HEK293 (cell line): ENCODE measurements around the gene ADAMTS12.

ENCODE experiments used
- CTCF ChIA-PET: fragments of 350-600 bp; formaldehyde crosslinking; extraction: SDS; loops from one replicate; lab custom pipeline; 2021; ENCODE audit warnings: antibody characterized with exemption; lab: Yijun Ruan, JAX
- POLR2A ChIA-PET: fragments of 300-600 bp; formaldehyde crosslinking; extraction: SDS; loops from one replicate; lab custom pipeline; 2020; ENCODE audit warnings: antibody characterized with exemption, inconsistent platforms; lab: Yijun Ruan, JAX
- H3K27ac ChIP-seq: fragments of 200-500 bp; sonication (Bioruptor generic); 2 replicates; pipeline ENCODE4 v1.5.1; 2014; ENCODE audit warnings: low read depth, low read length, control low read depth, inconsistent platforms; ENCODE audit errors: extremely low read depth
- H3K36me3 ChIP-seq, 2 experiments: fragments of 200-500 bp in 1 of 2; sonication (Bioruptor generic) in 1 of 2; 1 replicate in 1 of 2; 2 replicates in 1 of 2; pipeline ENCODE4 v1.5.1; 2014 to 2017; ENCODE audit warnings: inconsistent platforms in 2 of 2, low read length in 2 of 2; ENCODE audit not compliant: control insufficient read depth in 2 of 2, insufficient read depth in 1 of 2
- H3K4me1 ChIP-seq: fragments of 200-500 bp; sonication (Bioruptor generic); 2 replicates; pipeline ENCODE4 v1.5.1; 2014; ENCODE audit warnings: mild to moderate bottlenecking, low read length, inconsistent platforms; ENCODE audit not compliant: control insufficient read depth, insufficient read depth
- H3K4me3 ChIP-seq: 2 replicates; pipeline ENCODE4 v1.5.1; 2011; ENCODE audit warnings: low read depth, mild to moderate bottlenecking, control low read depth, low read length, moderate library complexity
- H3K9me3 ChIP-seq: fragments of 200-500 bp; sonication (Bioruptor generic); 2 replicates; pipeline ENCODE4 v1.5.1; 2014; ENCODE audit warnings: low read depth, low read length, inconsistent platforms; ENCODE audit not compliant: control insufficient read depth, insufficient read depth
- HOXD13 ChIP-seq: sonication (generic); formaldehyde crosslinking; IDR thresholded peaks from 2 replicates; pipeline ENCODE4 v1.8.0; 2022; ENCODE audit warnings: missing genetic modification reagents, borderline replicate concordance
- KLF16 ChIP-seq: fragments of 450-650 bp; formaldehyde crosslinking; IDR thresholded peaks from 2 replicates; pipeline ENCODE4 v1.5.1; 2017; ENCODE audit warnings: missing biosample characterization, missing genetic modification characterization
- KLF8 ChIP-seq: fragments of 450-650 bp; formaldehyde crosslinking; IDR thresholded peaks from 2 replicates; pipeline ENCODE4 v1.5.1; 2016; ENCODE audit warnings: missing biosample characterization, missing genetic modification characterization
- SALL2 ChIP-seq: fragments of 450-650 bp; formaldehyde crosslinking; IDR thresholded peaks from 2 replicates; pipeline ENCODE4 v1.5.0; 2017; ENCODE audit warnings: missing biosample characterization, mild to moderate bottlenecking, missing genetic modification characterization, borderline replicate concordance
- ZBTB44 ChIP-seq: fragments of 450-650 bp; IDR thresholded peaks from 2 replicates; pipeline ENCODE4 v1.5.1; 2018; ENCODE audit warnings: missing biosample characterization, mild to moderate bottlenecking, missing genetic modification characterization
- ZFHX2 ChIP-seq: fragments of 450-650 bp; formaldehyde crosslinking; conservative IDR thresholded peaks from 2 replicates; pipeline ENCODE4 v1.5.1; 2016; ENCODE audit warnings: missing biosample characterization, missing genetic modification characterization
- ZFP69B ChIP-seq: fragments of 450-650 bp; formaldehyde crosslinking; IDR thresholded peaks from 2 replicates; pipeline ENCODE4 v1.5.1; 2016; ENCODE audit warnings: missing biosample characterization, missing genetic modification characterization
- ZNF121 ChIP-seq: fragments of 450-650 bp; formaldehyde crosslinking; IDR thresholded peaks from 2 replicates; pipeline ENCODE4 v1.5.1; 2016; ENCODE audit warnings: missing biosample characterization, missing genetic modification characterization
- ZNF155 ChIP-seq: fragments of 450-650 bp; formaldehyde crosslinking; IDR thresholded peaks from 2 replicates; pipeline ENCODE4 v1.5.1; 2016; ENCODE audit warnings: missing biosample characterization, missing genetic modification characterization
- ZNF18 ChIP-seq: fragments of 450-650 bp; formaldehyde crosslinking; IDR thresholded peaks from 2 replicates; pipeline ENCODE4 v1.5.1; 2016; ENCODE audit warnings: missing biosample characterization, missing genetic modification characterization
- ZNF302 ChIP-seq: fragments of 450-650 bp; formaldehyde crosslinking; IDR thresholded peaks from 2 replicates; pipeline ENCODE4 v1.5.1; 2016; ENCODE audit warnings: missing biosample characterization, missing genetic modification characterization, low read depth
- ZNF391 ChIP-seq: fragments of 450-650 bp; formaldehyde crosslinking; IDR thresholded peaks from 2 replicates; pipeline ENCODE4 v1.5.1; 2016; ENCODE audit warnings: low read depth, missing biosample characterization, missing genetic modification characterization, borderline replicate concordance
- ZNF416 ChIP-seq: fragments of 450-650 bp; formaldehyde crosslinking; IDR thresholded peaks from 2 replicates; pipeline ENCODE4 v1.5.1; 2016; ENCODE audit warnings: missing biosample characterization, missing genetic modification characterization
- ZNF433 ChIP-seq: fragments of 450-650 bp; formaldehyde crosslinking; IDR thresholded peaks from 2 replicates; pipeline ENCODE4 v1.5.1; 2016; ENCODE audit warnings: missing biosample characterization, missing genetic modification characterization, low read depth
- ZNF521 ChIP-seq: fragments of 450-650 bp; formaldehyde crosslinking; IDR thresholded peaks from 2 replicates; pipeline ENCODE4 v1.5.1; 2017; ENCODE audit warnings: missing biosample characterization, mild to moderate bottlenecking, missing genetic modification characterization
- ZNF571 ChIP-seq: fragments of 450-650 bp; formaldehyde crosslinking; IDR thresholded peaks from 2 replicates; pipeline ENCODE4 v1.5.0; 2017; ENCODE audit warnings: missing biosample characterization, missing genetic modification characterization
- ZNF623 ChIP-seq: fragments of 450-650 bp; formaldehyde crosslinking; IDR thresholded peaks from 2 replicates; pipeline ENCODE4 v1.5.1; 2016; ENCODE audit warnings: missing biosample characterization, missing genetic modification characterization
- ZNF639 ChIP-seq: fragments of 450-650 bp; formaldehyde crosslinking; IDR thresholded peaks from 2 replicates; pipeline ENCODE4 v1.5.1; 2016; ENCODE audit warnings: missing biosample characterization, missing genetic modification characterization
- ZNF660 ChIP-seq: fragments of 450-650 bp; IDR thresholded peaks from 2 replicates; pipeline ENCODE4 v1.5.1; 2018; ENCODE audit warnings: missing biosample characterization, mild to moderate bottlenecking, missing genetic modification characterization
- ZNF785 ChIP-seq: fragments of 450-650 bp; formaldehyde crosslinking; IDR thresholded peaks from 2 replicates; pipeline ENCODE4 v1.5.1; 2016; ENCODE audit warnings: missing biosample characterization, missing genetic modification characterization
- ZNF837 ChIP-seq: fragments of 450-650 bp; formaldehyde crosslinking; IDR thresholded peaks from 2 replicates; pipeline ENCODE4 v1.5.1; 2016; ENCODE audit warnings: missing biosample characterization, missing genetic modification characterization
- ZSCAN4 ChIP-seq: fragments of 450-650 bp; formaldehyde crosslinking; IDR thresholded peaks from 2 replicates; pipeline ENCODE4 v1.5.1; 2017; ENCODE audit warnings: missing biosample characterization, missing genetic modification characterization

ADAMTS12 gene

GRCh38 chr5:33941090-33941489 lies 49.3 kb upstream of the ADAMTS12 start (continued):
- TF ChIP-seq ZNF837 (tag by site-specific recombination), result no peak
- no peak for TF ChIP-seq SALL2 (tag by site-specific recombination)
- no peak for TF ChIP-seq ZFP69B (tag by site-specific recombination)
- TF ChIP-seq ZBTB44, result no peak
- no peak for TF ChIP-seq ZNF639
- no peak for TF ChIP-seq ZNF571 (tag by site-specific recombination)
- TF ChIP-seq ZNF121 (tag by site-specific recombination), result no peak
- no peak for TF ChIP-seq ZNF302
- no peak for TF ChIP-seq KLF8 (tag by site-specific recombination)
- TF ChIP-seq ZNF416, result no peak
- no peak for TF ChIP-seq ZFHX2 (tag by site-specific recombination)
- no peak for TF ChIP-seq ZNF623
- no peak for TF ChIP-seq ZNF521 (tag by site-specific recombination)
- no peak for TF ChIP-seq KLF16 (tag by site-specific recombination)

GRCh38 chr5:33939556-33940262 lies 47.9 kb upstream of the ADAMTS12 start:
- ChIA-PET CTCF (no interaction called here), POLR2A (no interaction called here)
- Histone ChIP-seq H3K9me3 (no peaks in the 10 kb centered on the region), H3K36me3 (no peaks in the 10 kb centered on the region), H3K4me3 (no peak overlapping the region), H3K4me1 (no peaks in the 10 kb centered on the region), H3K27ac (no peak overlapping the region)
- no peak for TF ChIP-seq ZNF785 (tag by site-specific recombination)
- TF ChIP-seq ZNF155 (tag by site-specific recombination), result no peak
- TF ChIP-seq ZNF18 (tag by site-specific recombination), result no peak
- no peak for TF ChIP-seq ZNF391 (tag by site-specific recombination)
- TF ChIP-seq ZNF433 (tag by site-specific recombination), result no peak
- TF ChIP-seq ZSCAN4 (tag by site-specific recombination), result no peak
- TF ChIP-seq ZNF660 (tag by site-specific recombination), result no peak
- no peak for TF ChIP-seq HOXD13
